ENCODE data around the gene CXCR6.

GRCh38 chr3:45980229-45980813 lies 37.1 kb downstream of the CXCR6 start:
- TF ChIP-seq CTCF (IDR thresholded peaks at IDR 0.05; ENCODE audit: low read depth, low read length) (no peak), EZH2phosphoT487 (IDR thresholded peaks at IDR 0.05; ENCODE audit: low read depth) (no peak)

Measured in OCI-LY3 (cell line).